Immature natural killer cell (primary cell): ENCODE measurements around the gene AKT1S1. TPM values are rescaled to one million over a fixed set of nuclear protein-coding genes. Genes with fewer than 3 reads are reported as not detected.

Experiments
- DNase-seq, 3 donors: peaks; one replicate each; pipeline ENCODE4 v3.0.0; 2022; ENCODE audit warnings: mixed read lengths in 1 of 3
- H3K27ac Mint-ChIP-seq, 6 donors: one replicate each; pipeline ENCODE4 v1.8.0; 2020; ENCODE audit warnings: mixed read lengths in 6 of 6, mild to moderate bottlenecking in 5 of 6, inconsistent platforms in 4 of 6, moderate library complexity in 3 of 6
- H3K27me3 Mint-ChIP-seq, 3 donors: one replicate each; pipeline ENCODE4 v1.8.0; 2020 to 2021; ENCODE audit warnings: low read depth in 3 of 3, mild to moderate bottlenecking in 3 of 3, mixed read lengths in 3 of 3, moderate library complexity in 3 of 3, inconsistent platforms in 1 of 3
- H3K36me3 Mint-ChIP-seq, 3 donors: one replicate each; pipeline ENCODE4 v1.8.0; 2020; ENCODE audit warnings: mixed read lengths in 3 of 3, inconsistent platforms in 2 of 3, mild to moderate bottlenecking in 2 of 3
- H3K4me1 Mint-ChIP-seq, 2 donors: one replicate each; pipeline ENCODE4 v1.8.0; 2020; ENCODE audit warnings: inconsistent platforms in 2 of 2, mild to moderate bottlenecking in 2 of 2, mixed read lengths in 2 of 2, moderate library complexity in 1 of 2
- H3K4me3 Mint-ChIP-seq, 5 donors: one replicate each; pipeline ENCODE4 v1.8.0; 2020; ENCODE audit warnings: mild to moderate bottlenecking in 5 of 5, mixed read lengths in 5 of 5, inconsistent platforms in 3 of 5, moderate library complexity in 3 of 5
- H3K9me3 Mint-ChIP-seq, 6 donors: one replicate each; pipeline ENCODE4 v1.8.0; 2020; ENCODE audit warnings: mild to moderate bottlenecking in 6 of 6, mixed read lengths in 6 of 6, inconsistent platforms in 4 of 6, moderate library complexity in 3 of 6
- polyA plus RNA-seq, 3 donors: library from polyadenylated mRNA; unstranded; fragments of 300-500 nt; fragmentation: Illumina TruSeq; gene quantifications; one replicate each; pipeline ENCODE4 v1.2.3, GENCODE V29; 2021

AKT1S1 gene
- polyA plus RNA-seq, 3 donors from 2014 or later, result 2.5 to 4.7 (median 3.3) TPM

DNA sequence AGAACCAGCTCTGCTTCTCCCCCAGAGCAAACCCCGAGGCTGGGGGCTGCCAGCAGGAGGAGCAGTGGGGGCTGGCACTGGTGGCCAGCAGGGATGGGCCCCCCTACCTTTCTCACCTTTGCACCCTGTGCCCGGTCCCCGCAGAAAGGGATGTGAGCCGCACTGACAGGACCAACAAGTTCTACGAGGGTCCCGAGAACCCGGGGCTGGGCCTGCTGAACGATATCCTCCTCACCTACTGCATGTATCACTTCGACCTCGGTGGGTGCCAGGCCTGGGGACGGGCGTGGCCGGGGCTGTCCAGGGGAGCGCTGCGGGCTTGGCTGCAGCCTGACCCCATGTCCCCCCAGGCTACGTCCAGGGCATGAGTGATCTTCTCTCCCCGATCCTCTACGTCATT, 7.0 kb upstream of the AKT1S1 start:
- Mint-ChIP-seq H3K27ac (no peak overlapping the region), H3K36me3 (peaks cover 9 to 25% (median 12%) of the 10 kb centered on the region in 3 donors), H3K4me3 (no peak overlapping the region), H3K4me1 (peaks cover 1 to 2% of the 10 kb centered on the region in 2 donors), H3K27me3 (peaks cover 0 to 2% (median 2%) of the 10 kb centered on the region in 3 donors), H3K9me3 (no peaks in the 10 kb centered on the region)
- no peak for DNase-seq

DNA sequence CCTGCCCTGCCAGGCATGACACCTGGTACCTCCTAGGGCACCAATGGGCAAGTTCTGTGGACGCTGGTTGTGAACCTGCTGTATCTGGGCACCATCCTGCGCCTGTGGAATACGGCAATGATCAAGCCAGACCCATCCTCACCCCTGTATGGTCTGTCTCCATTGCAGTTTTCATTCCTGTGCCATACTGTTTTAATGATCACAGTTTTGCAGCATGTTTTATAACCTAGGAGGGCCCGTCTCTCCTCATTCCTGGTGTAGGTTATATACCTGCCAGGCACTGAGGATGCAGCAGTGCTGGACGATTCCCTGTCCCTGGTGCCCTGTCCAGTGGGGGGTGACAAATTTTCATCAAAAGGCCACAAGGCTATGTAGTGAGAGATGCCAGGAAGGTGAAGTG, 5.9 kb upstream of the AKT1S1 start:
- no peak overlapping the region for H3K4me3 Mint-ChIP-seq
- peaks cover 9 to 28% (median 15%) of the 10 kb centered on the region in 3 donors for H3K36me3 Mint-ChIP-seq
- H3K4me1 Mint-ChIP-seq, result peaks cover 11 to 12% of the 10 kb centered on the region in 2 donors
- no peaks in the 10 kb centered on the region for H3K9me3 Mint-ChIP-seq
- H3K27ac Mint-ChIP-seq, result no peak overlapping the region
- DNase-seq, result no peak
- H3K27me3 Mint-ChIP-seq, result peaks cover 2% of the 10 kb centered on the region in 3 donors

DNA sequence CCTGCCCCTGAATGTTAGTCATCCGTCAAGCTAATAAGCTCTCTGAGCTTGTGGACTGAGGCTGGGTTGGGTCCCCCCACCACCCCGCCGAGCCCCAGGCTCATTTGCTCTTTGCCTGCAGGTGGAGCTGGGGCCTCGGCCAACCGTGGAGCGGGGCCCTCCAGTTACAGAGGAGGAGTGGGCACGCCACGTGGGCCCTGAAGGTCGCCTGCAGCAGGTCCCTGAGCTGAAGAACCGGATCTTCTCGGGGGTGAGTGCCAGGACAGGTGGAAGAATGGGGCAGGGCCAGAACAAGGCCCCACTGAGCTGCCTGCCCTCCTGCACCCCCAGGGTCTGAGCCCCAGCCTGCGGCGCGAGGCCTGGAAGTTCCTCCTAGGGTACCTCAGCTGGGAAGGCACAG, 5.5 kb upstream of the AKT1S1 start:
- no peak for DNase-seq
- Mint-ChIP-seq H3K4me1 (peaks cover 14 to 15% of the 10 kb centered on the region in 2 donors), H3K4me3 (no peak overlapping the region), H3K36me3 (peaks cover 9 to 28% (median 15%) of the 10 kb centered on the region in 3 donors), H3K27ac (no peak overlapping the region), H3K27me3 (peaks cover 2% of the 10 kb centered on the region in 3 donors), H3K9me3 (no peaks in the 10 kb centered on the region)

DNA sequence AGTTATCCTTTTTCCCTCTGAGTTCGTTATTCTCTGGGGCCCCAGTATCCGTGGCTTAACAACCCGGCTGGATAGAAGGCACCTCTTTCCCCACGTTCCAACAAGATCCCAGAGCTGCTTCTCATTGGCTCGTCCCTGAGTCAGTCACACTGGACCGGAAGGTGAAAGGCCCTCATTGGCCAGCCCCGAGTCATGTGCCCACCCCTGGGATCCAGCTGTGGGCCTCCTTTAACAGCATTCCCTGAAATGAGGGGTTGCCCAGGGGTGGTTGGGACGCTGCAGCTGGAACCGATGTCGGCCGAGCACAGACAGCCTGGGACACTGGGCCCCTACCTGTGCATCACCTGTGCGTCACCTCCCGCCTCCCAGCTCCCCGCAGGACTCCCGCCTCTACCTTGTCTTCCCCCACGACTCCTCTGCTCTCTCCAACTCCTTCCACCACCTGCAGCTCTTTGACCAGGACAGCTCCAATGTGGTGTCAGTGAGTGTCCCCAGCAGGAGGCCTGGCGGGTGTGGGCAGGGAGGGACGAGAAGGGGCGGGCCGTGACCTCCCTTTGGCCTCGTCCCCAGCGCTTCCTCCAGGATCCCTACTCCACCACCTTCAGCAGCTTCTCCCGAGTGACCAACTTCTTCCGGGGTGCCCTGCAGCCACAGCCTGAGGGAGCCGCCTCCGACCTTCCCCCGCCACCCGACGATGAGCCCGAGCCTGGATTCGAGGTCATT, 4.7 kb upstream of the AKT1S1 start:
- H3K36me3 Mint-ChIP-seq, result peaks cover 9 to 28% (median 15%) of the 10 kb centered on the region in 3 donors
- peak overlapping the region in 1 of 6 donors; percentile 43 for H3K27ac Mint-ChIP-seq
- DNase-seq, result no peak
- H3K4me1 Mint-ChIP-seq, result peaks cover 14 to 15% of the 10 kb centered on the region in 2 donors
- H3K27me3 Mint-ChIP-seq, result peaks cover 2% of the 10 kb centered on the region in 3 donors
- no peaks in the 10 kb centered on the region for H3K9me3 Mint-ChIP-seq
- H3K4me3 Mint-ChIP-seq, result no peak overlapping the region

DNA sequence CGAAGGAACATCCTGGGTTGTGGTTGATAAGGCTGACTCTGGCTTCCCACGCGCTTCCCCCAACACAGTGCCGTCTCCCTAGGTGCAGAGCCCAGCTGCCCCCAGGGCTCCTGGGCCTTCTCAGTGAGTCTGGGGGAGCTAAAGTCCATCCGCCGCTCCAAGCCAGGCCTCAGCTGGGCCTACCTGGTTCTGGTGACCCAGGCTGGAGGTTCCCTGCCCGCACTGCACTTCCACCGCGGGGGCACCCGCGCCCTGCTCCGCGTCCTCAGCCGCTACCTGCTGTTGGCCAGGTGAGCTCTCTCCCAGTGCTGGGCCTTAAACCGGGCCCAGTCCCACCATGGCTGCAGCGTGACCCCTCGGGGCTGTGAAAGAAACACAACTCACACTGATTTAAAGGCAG, 4.0 kb upstream of the AKT1S1 start:
- H3K27me3 Mint-ChIP-seq, result peaks cover 2% of the 10 kb centered on the region in 3 donors
- H3K9me3 Mint-ChIP-seq, result no peaks in the 10 kb centered on the region
- H3K4me3 Mint-ChIP-seq, result no peak overlapping the region
- H3K4me1 Mint-ChIP-seq, result peaks cover 14 to 15% of the 10 kb centered on the region in 2 donors
- H3K36me3 Mint-ChIP-seq, result peaks cover 9 to 28% (median 15%) of the 10 kb centered on the region in 3 donors
- no peak overlapping the region for H3K27ac Mint-ChIP-seq
- no peak for DNase-seq

DNA sequence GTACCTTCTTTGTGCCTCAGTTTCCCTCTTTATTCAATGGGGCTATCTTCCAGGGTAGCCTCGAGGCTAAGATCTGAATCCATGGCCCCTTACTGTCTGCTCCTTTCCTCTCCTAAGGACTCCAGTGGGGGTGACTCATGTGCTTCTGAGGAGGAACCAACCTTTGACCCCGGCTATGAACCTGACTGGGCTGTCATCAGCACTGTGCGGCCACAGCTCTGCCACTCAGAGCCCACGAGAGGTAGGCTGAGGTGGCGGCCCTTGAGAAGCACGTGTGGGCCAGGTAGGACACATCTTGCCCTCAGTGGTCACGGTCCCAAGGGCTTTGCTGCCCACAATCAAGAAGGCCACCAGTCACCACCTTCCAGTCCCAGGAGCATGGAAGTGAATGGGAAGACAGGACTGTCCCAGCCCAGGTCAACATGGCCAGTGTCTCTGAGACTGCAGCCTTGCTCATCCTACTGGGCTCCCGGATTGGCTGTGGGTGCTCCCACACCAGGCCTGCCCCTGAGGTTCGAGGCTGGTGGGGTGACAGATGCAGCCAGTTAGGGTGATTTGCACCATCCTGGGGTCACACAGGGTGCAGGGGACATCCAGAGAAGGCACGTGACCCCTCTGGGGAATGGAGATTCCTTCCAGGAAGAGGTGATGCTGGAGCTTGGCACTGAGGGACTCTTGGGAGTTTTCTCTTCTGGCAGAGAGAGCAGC, 3.2 kb upstream of the AKT1S1 start:
- peak overlapping the region in 2 of 6 donors; percentile 30 to 34 for H3K27ac Mint-ChIP-seq
- DNase-seq, result no peak
- no peaks in the 10 kb centered on the region for H3K9me3 Mint-ChIP-seq
- H3K27me3 Mint-ChIP-seq, result peaks cover 2% of the 10 kb centered on the region in 3 donors
- H3K4me1 Mint-ChIP-seq, result peaks cover 21 to 23% of the 10 kb centered on the region in 2 donors
- peaks cover 9 to 26% (median 15%) of the 10 kb centered on the region in 3 donors for H3K36me3 Mint-ChIP-seq
- peak overlapping the region in 2 of 5 donors; percentile 35 to 50 for H3K4me3 Mint-ChIP-seq

DNA sequence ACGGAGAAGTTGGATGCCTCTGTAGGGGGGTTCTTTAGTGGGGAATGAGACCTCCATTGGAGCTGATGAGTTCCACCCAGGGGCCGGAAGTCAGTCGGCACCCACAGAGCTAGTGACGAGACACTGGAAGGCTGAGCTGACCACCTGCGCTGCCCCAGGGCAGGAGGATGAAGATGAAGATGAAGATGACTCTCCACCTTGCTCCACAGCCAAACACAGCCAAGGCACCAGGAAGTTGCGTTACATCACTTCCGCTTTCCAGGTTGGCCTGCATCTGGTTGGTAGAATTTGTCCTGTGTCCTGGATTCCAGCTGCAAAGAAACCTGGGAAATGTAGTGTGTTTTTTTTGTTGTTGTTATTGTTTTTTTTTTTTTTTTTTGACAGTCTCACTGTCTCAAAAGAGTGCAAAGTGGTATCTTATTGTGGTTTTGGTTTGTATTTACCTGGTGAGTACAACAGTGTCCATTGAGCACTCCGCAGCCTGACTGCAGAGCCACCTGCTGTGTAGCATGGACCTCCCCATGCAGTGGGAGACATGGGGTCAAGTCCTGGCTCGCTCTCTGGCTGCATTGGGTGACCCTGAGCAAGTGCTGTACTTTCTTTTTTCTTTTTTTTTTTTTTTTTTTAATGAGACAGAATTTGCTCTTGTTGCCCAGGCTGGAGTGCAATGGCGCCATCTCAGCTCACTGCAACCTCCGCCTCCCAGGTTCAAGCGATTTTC, 2.2 kb upstream of the AKT1S1 start:
- DNase-seq, result no peak
- Mint-ChIP-seq H3K4me3 (peak overlapping the region in 2 of 5 donors; percentile 25 to 50), H3K36me3 (peaks cover 9 to 19% (median 10%) of the 10 kb centered on the region in 3 donors), H3K4me1 (peaks cover 23 to 29% of the 10 kb centered on the region in 2 donors), H3K27ac (peak overlapping the region in 2 of 6 donors; percentile 30 to 53), H3K9me3 (no peaks in the 10 kb centered on the region), H3K27me3 (peaks cover 2 to 3% (median 2%) of the 10 kb centered on the region in 3 donors)

DNA sequence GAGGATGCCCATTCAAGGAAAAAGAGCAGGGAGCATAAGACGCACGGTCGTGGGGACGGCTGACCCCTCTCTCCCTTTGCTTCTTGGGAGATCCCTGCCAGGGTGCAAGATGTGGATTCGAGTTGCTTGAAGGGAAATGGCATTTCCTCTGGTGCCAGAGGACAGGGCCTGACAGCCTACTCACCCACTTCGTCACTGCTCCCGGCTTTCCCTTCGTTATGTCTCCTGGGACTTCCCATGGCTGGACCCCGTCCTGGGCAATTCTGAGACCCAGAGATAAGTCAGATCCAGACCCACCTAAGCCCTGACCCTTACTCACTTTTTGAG, 1.6 kb upstream of the AKT1S1 start:
- no peak for DNase-seq
- Mint-ChIP-seq H3K27me3 (peaks cover 2% of the 10 kb centered on the region in 3 donors), H3K36me3 (peaks cover 9 to 17% (median 10%) of the 10 kb centered on the region in 3 donors), H3K27ac (peak overlapping the region in 1 of 6 donors; percentile 53), H3K4me3 (peak overlapping the region in 2 of 5 donors; percentile 56 to 65), H3K4me1 (peaks cover 23 to 29% of the 10 kb centered on the region in 2 donors), H3K9me3 (no peaks in the 10 kb centered on the region)

DNA sequence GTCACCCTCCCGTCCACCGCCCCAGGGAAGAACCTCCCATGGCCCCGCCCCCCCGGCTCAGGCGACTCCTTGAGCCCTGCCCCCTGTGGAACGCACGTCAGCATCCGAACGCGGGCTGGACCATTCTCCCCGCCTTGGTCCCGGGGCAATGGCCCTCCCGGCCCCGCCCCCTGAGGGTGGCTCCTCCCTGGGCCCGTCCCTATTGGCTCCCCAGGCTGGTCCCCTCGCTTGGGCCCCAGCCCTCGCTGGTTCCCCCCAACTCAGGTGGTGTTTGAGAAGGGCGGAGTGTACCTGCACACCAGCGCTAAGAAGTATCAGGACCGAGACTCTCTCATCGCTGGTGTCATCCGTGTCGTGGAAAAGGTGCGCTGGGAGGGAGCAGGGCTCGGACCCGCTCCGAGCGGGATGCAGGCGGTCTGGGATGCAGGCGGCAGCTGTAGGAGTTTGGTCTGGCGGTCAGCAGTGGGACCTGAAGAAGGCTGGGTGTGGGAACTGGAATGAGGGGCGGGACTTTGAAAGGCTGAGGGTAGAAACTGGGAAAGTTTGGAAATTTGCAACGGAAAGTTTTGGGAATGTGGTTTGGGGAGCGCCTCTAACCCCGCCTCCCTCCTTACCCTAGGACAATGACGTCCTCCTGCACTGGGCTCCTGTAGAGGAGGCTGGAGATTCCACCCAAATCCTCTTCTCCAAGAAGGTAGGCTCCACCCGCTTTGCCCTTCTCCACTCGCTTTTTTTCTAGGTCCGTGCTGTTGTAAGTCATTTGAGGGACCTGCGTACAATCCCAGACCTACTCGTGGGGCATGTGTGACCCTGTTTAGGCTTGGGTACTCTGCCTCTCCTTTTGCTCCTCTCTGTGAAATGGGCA, 956 bp upstream of the AKT1S1 start:
- H3K36me3 Mint-ChIP-seq, result peaks cover 4 to 13% (median 6%) of the 10 kb centered on the region in 3 donors
- peaks cover 23 to 29% of the 10 kb centered on the region in 2 donors for H3K4me1 Mint-ChIP-seq
- no peaks in the 10 kb centered on the region for H3K9me3 Mint-ChIP-seq
- no peak overlapping the region for H3K4me3 Mint-ChIP-seq
- no peak overlapping the region for H3K27ac Mint-ChIP-seq
- peak; percentile 96 to 98 (median 98) for DNase-seq
- H3K27me3 Mint-ChIP-seq, result peaks cover 2% of the 10 kb centered on the region in 3 donors

DNA sequence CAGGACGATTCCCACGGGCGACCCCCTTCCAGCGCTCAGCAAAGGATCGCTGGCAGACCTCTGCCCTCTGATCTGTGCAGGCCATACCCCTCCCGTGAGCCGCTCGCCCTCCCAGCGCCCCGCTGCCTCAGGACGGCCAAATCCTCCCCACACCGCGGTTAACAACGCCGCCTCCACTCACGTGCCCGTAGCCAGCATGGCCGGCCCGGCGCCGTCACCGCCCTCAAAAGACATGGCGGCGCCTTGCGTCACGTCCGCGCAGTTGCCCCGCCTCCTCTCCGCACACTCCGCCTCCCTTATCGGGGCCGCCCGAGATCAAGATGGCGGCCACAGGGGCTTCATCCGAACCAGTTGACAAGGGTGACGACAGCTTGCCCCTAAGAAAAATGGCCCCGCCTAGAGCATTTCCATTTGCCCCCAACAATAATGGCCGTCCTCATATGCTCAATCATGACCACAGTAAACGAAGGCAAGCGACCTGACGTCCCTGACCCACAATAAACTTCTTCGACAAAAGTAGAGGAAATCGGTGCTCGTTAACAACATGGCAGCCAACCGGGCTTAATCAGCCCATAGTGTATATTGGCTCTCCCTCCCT, 634 bp downstream of the AKT1S1 start:
- H3K27ac Mint-ChIP-seq, result no peak overlapping the region
- H3K4me1 Mint-ChIP-seq, result peaks cover 28 to 34% of the 10 kb centered on the region in 2 donors
- no peaks in the 10 kb centered on the region for H3K9me3 Mint-ChIP-seq
- no peak overlapping the region for H3K4me3 Mint-ChIP-seq
- peaks cover 2% of the 10 kb centered on the region in 3 donors for H3K27me3 Mint-ChIP-seq
- peaks cover 0 to 6% (median 5%) of the 10 kb centered on the region in 3 donors for H3K36me3 Mint-ChIP-seq
- DNase-seq, result peak; percentile 98 to 99 (median 99)

DNA sequence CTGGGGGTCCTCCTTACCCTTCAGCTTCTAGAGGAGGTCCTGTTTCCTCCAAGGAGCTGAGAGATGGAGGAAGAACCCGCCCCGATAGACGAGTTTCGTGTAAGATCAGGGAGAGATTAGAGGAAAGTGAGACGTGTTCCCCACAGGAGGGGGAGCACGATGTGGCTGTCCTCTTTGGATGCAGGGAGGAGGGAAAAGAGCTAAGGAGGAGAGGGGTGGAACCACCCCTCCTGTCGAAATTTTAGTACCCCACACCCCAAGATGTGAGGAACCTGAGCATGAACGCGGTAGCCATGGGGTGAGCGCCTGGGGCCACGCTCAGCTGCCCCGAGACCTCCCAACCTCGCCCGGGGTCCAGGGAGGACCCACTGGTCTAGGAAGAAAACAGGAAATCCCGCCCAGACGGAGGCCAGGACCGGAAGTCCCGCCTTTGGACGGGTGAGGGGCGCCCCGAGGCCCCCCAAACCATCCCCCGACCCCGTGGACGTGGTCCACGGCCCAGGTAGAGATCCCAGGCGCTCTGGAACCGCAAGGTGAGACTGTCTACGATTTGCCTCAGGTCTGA, 1.2 kb downstream of the AKT1S1 start:
- Mint-ChIP-seq H3K27me3 (peaks cover 2% of the 10 kb centered on the region in 3 donors), H3K4me3 (no peak overlapping the region), H3K36me3 (peaks cover 0 to 5% (median 4%) of the 10 kb centered on the region in 3 donors), H3K9me3 (no peaks in the 10 kb centered on the region), H3K27ac (no peak overlapping the region), H3K4me1 (peaks cover 30 to 34% of the 10 kb centered on the region in 2 donors)
- DNase-seq, result peak in 2 of 3 donors; percentile 44 to 67

DNA sequence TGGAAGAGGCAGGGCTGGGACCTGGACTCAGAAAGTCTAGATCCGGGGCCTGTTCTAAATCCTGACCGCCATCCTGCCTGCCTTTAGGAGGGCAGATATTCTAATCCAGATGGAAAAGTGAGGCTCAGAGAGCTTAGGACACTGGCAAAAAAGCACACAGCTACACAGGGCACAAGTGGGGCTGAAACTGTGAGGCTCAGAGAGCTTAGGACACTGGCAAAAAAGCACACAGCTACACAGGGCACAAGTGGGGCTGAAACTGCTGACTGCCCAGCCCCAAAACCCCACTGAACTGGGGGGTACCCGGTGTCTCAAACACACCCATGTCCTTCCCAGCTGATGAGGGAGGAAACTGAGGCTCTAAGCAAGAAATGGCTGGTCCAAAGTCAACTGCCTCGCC, 2.0 kb downstream of the AKT1S1 start:
- H3K4me1 Mint-ChIP-seq, result peaks cover 38 to 40% of the 10 kb centered on the region in 2 donors
- H3K36me3 Mint-ChIP-seq, result peaks cover 0 to 5% (median 4%) of the 10 kb centered on the region in 3 donors
- H3K9me3 Mint-ChIP-seq, result no peaks in the 10 kb centered on the region
- H3K4me3 Mint-ChIP-seq, result peak overlapping the region in 1 of 5 donors; percentile 68
- DNase-seq, result no peak
- H3K27ac Mint-ChIP-seq, result peak overlapping the region in 2 of 6 donors; percentile 34 to 67
- peaks cover 2% of the 10 kb centered on the region in 3 donors for H3K27me3 Mint-ChIP-seq
